Heart right ventricle (tissue), 16 donors: ENCODE data around the gene AIM2. TPM values are rescaled to one million over a fixed set of nuclear protein-coding genes. Genes with fewer than 3 reads are reported as not detected.

Experiments
- ATAC-seq, 8 donors: fragments of 200-7000 bp; cut with Tn5 transposase; one replicate each; pipeline ENCODE4 v1.9.1; 2020; ENCODE audit warnings: mild to moderate bottlenecking in 8 of 8, moderate library complexity in 8 of 8, moderate number of reproducible peaks in 1 of 8
- DNase-seq, 2 donors: peaks; one replicate each; pipeline ENCODE4 v3.0.0-alpha.2; 2020
- H3K27ac ChIP-seq, 10 donors: fragments of 200-600 bp; sonication (generic) in 2 of 10; one replicate each; pipeline versions ENCODE4 v1.5.0 to v1.8.0; 2020 to 2022; ENCODE audit warnings: mild to moderate bottlenecking in 3 of 10
- H3K27me3 ChIP-seq, 7 donors: fragments of 200-600 bp; one replicate each; pipeline ENCODE4 v1.8.0; 2021 to 2022; ENCODE audit warnings: mild to moderate bottlenecking in 2 of 7
- H3K36me3 ChIP-seq, 9 donors: fragments of 200-600 bp; sonication (generic) in 1 of 9; one replicate each; pipeline versions ENCODE4 v1.5.0 to v1.8.0; 2020 to 2022; ENCODE audit warnings: mild to moderate bottlenecking in 2 of 9
- H3K4me1 ChIP-seq, 9 donors: fragments of 200-600 bp; sonication (generic) in 1 of 9; one replicate each; pipeline versions ENCODE4 v1.5.0 to v1.8.0; 2020 to 2022; ENCODE audit warnings: mild to moderate bottlenecking in 4 of 9
- H3K4me3 ChIP-seq, 10 donors: fragments of 200-600 bp; sonication (generic) in 2 of 10; one replicate each; pipeline versions ENCODE4 v1.5.0 to v1.8.0; 2020 to 2022; ENCODE audit warnings: mild to moderate bottlenecking in 7 of 10, moderate library complexity in 2 of 10
- H3K9me3 ChIP-seq, 11 donors: fragments of 200-600 bp in 10 of 11; sonication (generic) in 2 of 11; one replicate each; pipeline versions ENCODE4 v1.5.0 to v1.8.0; 2013 to 2022; ENCODE audit warnings: mild to moderate bottlenecking in 2 of 11, control low read depth in 1 of 11, moderate library complexity in 1 of 11
- WGBS, 2 donors: extraction: QIAGEN DNeasy Blood & Tissue Kit; methylation state at CpG; one replicate each; pipeline ENCODE4 v1.1.7; 2013; ENCODE audit warnings: inconsistent platforms in 1 of 2; 5-methylcytosine and 5-hydroxymethylcytosine counted together
- intact Hi-C, 10 donors: fragments of 100-400 bp; cut with DNase I; formaldehyde crosslinking; loops; one replicate each; pipeline versions ENCODE4 v1.11.1 to v1.14.2; 2022
- polyA plus RNA-seq, 2 donors: library from polyadenylated mRNA; stranded (reverse); fragments of 200-250 nt; gene quantifications; one replicate each; pipeline ENCODE4 v1.2.3, GENCODE V29; 2013
- total RNA-seq, 10 donors: library from RNA; stranded (reverse); fragmentation: NEBNext Ultra II Directional in 3 of 10; extraction: Animal tissue kit (Norgen Biotek cat#: 25700) in 3 of 10; gene quantifications; one replicate each; pipeline versions ENCODE4 v1.2.1 to v1.2.4, GENCODE V29; 2021 to 2023
- TF ChIP-seq, protein P1 (sequence below), 9 donors: fragments of 200-600 bp; sonication (generic) in 2 of 9; IDR thresholded peaks; one replicate each; pipeline versions ENCODE4 v1.5.0 to v1.8.0; 2021 to 2022; ENCODE audit warnings: antibody characterized with exemption in 9 of 9, mild to moderate bottlenecking in 5 of 9, moderate library complexity in 1 of 9
- donor health status: Arrhythmogenic right ventricular cardiomyopathy.
- donor health status: ischemic (EF 13 %, LVEDD 7.1; RV severe dilation, severe dysfunction).
- donor health status: healthy with polysubstance abuse.
- donor health status: DM: no; HTN: yes; CAD: no.
- donor health status: DM: no; HTN: no; CAD: no.
- donor health status: ischemic (EF 25% LVEDD 6.9; RV normal size, moderate dysfunction).
- donor health status: ischemic (EF 25% LVEDD 5.7; RV mildly dilated, moderate dysfunction).
- donor health status: healthy.
- donor health status: DM: yes; HTN: yes; CAD: no.
- donor health status: Ischemic cardiomyopathy.
- donor health status: ischemic (EF 35%, LVEDD 5.7; RV mildly dilated, moderate dysfunction).
- donor health status: nonischemic (EF 11% LVEDD 7.7; RV severe dilation, severe dysfunction).
- donor health status: DM: yes; HTN: yes; CAD: no.
- donor health status: PGD.
- donor health status: ischemic (EF 29% LVEDD 5.4; RV normal size, mild dysfunction).
- donor health status: nonischemic (EF 23%, LVEDD 6.1; RV moderate dilation, normal function).

Gene AIM2
- total and polyA plus RNA-seq, 12 donors: 0.03 to 1.8 (median 0.56) TPM; not detected in 6

GRCh38 chr1:159077120-159077961 is 775 bp upstream of the AIM2 start:
- H3K4me3 ChIP-seq: peak overlapping the region in 1 of 10 donors; percentile 43
- TF ChIP-seq, protein P1, sequence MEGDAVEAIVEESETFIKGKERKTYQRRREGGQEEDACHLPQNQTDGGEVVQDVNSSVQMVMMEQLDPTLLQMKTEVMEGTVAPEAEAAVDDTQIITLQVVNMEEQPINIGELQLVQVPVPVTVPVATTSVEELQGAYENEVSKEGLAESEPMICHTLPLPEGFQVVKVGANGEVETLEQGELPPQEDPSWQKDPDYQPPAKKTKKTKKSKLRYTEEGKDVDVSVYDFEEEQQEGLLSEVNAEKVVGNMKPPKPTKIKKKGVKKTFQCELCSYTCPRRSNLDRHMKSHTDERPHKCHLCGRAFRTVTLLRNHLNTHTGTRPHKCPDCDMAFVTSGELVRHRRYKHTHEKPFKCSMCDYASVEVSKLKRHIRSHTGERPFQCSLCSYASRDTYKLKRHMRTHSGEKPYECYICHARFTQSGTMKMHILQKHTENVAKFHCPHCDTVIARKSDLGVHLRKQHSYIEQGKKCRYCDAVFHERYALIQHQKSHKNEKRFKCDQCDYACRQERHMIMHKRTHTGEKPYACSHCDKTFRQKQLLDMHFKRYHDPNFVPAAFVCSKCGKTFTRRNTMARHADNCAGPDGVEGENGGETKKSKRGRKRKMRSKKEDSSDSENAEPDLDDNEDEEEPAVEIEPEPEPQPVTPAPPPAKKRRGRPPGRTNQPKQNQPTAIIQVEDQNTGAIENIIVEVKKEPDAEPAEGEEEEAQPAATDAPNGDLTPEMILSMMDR (IDR thresholded peaks at IDR 0.05): no peak
- H3K27me3 ChIP-seq: no peaks in the 10 kb centered on the region
- WGBS, 2 donors: 82 to 87% methylated on average over 12 of the region's 12 CpGs
- peak in 1 of 2 donors; percentile 16 for DNase-seq
- peak overlapping the region in 1 of 10 donors; percentile 88 for H3K27ac ChIP-seq
- H3K4me1 ChIP-seq: peaks cover 0 to 33% (median 4%) of the 10 kb centered on the region in 9 donors
- peak in 4 of 8 donors; percentile 5 to 27 (median 26) for ATAC-seq
- H3K36me3 ChIP-seq: no peaks in the 10 kb centered on the region
- H3K9me3 ChIP-seq: no peaks in the 10 kb centered on the region
- intact Hi-C loops: loop anchor here in 6 of 10 donors (10.0 kb wide), 3 partner anchors 573 to 1113 kb away; no protein-coding TSS in a partner anchor

- H3K27ac ChIP-seq: no peak overlapping the region
- no peaks in the 10 kb centered on the region for H3K27me3 ChIP-seq
- intact Hi-C loops: loop anchor here in 8 of 10 donors (2.0 to 10.0 kb wide), 7 partner anchors 75 to 1107 kb away; no protein-coding TSS in a partner anchor
- H3K4me1 ChIP-seq: peaks cover 0 to 43% (median 0%) of the 10 kb centered on the region in 9 donors
- no peak overlapping the region for H3K4me3 ChIP-seq
- ATAC-seq: peak in 6 of 8 donors; percentile 62 to 74 (median 66)
- no peak for DNase-seq
- TF ChIP-seq, protein P1 (IDR thresholded peaks at IDR 0.05): peak; percentile 40 to 86 (median 76)
- no peaks in the 10 kb centered on the region for H3K36me3 ChIP-seq
- no peaks in the 10 kb centered on the region for H3K9me3 ChIP-seq
Observed at GRCh38 chr1:159071970-159072582, 4.5 kb downstream of the AIM2 start.

GRCh38 chr1:159068886-159069285 is 7.7 kb downstream of the AIM2 start:
- Histone ChIP-seq H3K4me3 (no peak overlapping the region), H3K27ac (peak overlapping the region in 2 of 10 donors; percentile 2 to 81), H3K4me1 (peaks cover 0 to 25% (median 0%) of the 10 kb centered on the region in 9 donors), H3K36me3 (no peaks in the 10 kb centered on the region), H3K27me3 (no peaks in the 10 kb centered on the region), H3K9me3 (no peaks in the 10 kb centered on the region)
- no peak for ATAC-seq
- no peak for DNase-seq
- TF ChIP-seq, protein P1 (IDR thresholded peaks at IDR 0.05): no peak
- 82 to 92% methylated on average over 2 of the region's 2 CpGs for WGBS, 2 donors
- intact Hi-C loops: no loop called here
